ENCODE measurements around the gene BPIFB1. TPM values are rescaled to one million over a fixed set of nuclear protein-coding genes. Genes with fewer than 3 reads are reported as not detected.
A peak's percentile ranks its signal among the peaks of the same experiment; 100 is the strongest.

The BPIFB1 gene
- total and polyA plus RNA-seq, 2 of the 13 experiments (the other 11 are each of a cell fraction or from before 2014, with no cell fraction given) = 0.82 to 4.4 TPM

DNA sequence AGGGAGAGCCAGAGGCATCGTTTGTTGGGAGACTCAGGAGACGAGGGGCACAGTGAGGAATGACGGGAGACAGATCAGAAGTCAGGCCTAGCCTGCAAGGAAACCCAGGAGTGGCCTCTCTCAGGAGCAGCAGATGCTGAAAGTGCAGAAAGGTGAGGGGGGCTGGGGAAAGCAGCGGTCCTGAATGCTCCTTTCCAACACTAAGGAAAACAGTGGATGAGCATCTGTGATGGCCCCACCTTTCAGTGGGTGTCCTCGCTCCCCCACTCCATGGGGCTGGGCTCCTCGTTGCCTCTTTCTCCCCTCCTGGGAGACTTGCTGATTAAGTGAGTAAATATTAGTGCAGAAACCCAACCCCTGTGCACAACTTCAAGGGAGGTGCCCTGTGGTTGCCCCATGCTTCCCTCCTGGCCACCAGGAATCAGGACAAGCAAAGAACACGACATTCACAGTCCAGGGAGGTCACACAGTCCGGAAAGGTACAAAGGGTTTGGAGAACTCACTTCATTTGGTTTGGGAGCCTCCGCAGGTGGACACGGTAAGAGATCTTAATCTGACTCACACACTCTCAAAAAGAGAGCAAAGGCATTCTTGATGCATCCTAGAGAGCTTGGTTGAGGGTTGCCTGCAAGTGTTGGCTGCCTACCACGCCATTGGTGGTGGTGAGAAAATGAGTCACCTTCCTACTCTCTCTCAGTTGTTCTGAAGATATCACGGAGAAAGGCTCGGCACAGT, 9.7 kb upstream of the BPIFB1 start:
- H3K79me2 ChIP-seq (ENCODE audit: insufficient read depth, low read length) = no peaks in the 10 kb centered on the region
- POLR2A ChIA-PET = no interaction called here
- peaks cover 75% of the 10 kb centered on the region for H3K4me1 ChIP-seq (ENCODE audit: insufficient read depth, low read length)
- BruUV-seq (replicated peaks) = no TSS peak
- WGBS (ENCODE audit: low lambda C conversion rate) = 17% methylated on average over 13 of the region's 13 CpGs
- no peak for FAIRE-seq
- DNase-seq (ENCODE audit: low spot score) = no peak
- H3K27ac ChIP-seq (ENCODE audit: extremely low read length, insufficient read depth, low read length) = peak overlapping the region; percentile 14
- intact Hi-C loops (cut with micrococcal nuclease; ENCODE audit: unreplicated experiment) = no loop called here
- ATAC-seq = peak; percentile 28
- no peaks in the 10 kb centered on the region for H3K9me3 ChIP-seq (ENCODE audit: low read length)
- H3K9ac ChIP-seq (ENCODE audit: insufficient read depth, low read depth, low read length) = no peak overlapping the region
- peak overlapping the region; percentile 48 for H3K4me2 ChIP-seq (ENCODE audit: low read depth, low read length)
- H2AFZ ChIP-seq (ENCODE audit: low read length) = peak overlapping the region; percentile 4
- CTCF ChIA-PET (ENCODE audit: low intra/inter-chr PET ratio, low total read pairs) = no interaction called here
- no peaks in the 10 kb centered on the region for H4K20me1 ChIP-seq (ENCODE audit: insufficient read depth, low read length)
- H3K27me3 ChIP-seq (ENCODE audit: control insufficient read depth in 1 of 2, insufficient read depth in 2 of 2, low read length in 2 of 2) = no peaks in the 10 kb centered on the region
- no peaks in the 10 kb centered on the region for H3K36me3 ChIP-seq (replicated peaks in 1 of 2; ENCODE audit: control insufficient read depth in 1 of 2, insufficient read depth in 2 of 2, low read length in 2 of 2)
- in situ Hi-C loops (cut with HindIII; ENCODE audit: extremely low pct_ligation_motif_present, low pct_unique_long_range_greater_than_20kb) = no loop called here
- peak overlapping the region in 1 of 3 experiments; percentile 30; a peak in 2 of 6 replicates for H3K4me3 ChIP-seq (replicated peaks in 1 of 3; ENCODE audit: insufficient read depth in 1 of 3, low read depth in 2 of 3, low read length in 3 of 3)
- TF ChIP-seq MBD4 (IDR thresholded peaks at IDR 0.05; ENCODE audit: borderline replicate concordance, low read length) (no peak), PHF20 (CRISPR knock-in tag; IDR thresholded peaks at IDR 0.05) (no peak), CBX5 (CRISPR knock-in tag; IDR thresholded peaks at IDR 0.05; ENCODE audit: borderline replicate concordance) (peak; percentile 18; the same call in 1 of the 2 replicates), TBX2 (CRISPR knock-in tag; IDR thresholded peaks at IDR 0.05; ENCODE audit: borderline replicate concordance) (0 out of 2 replicates have a peak, but pooled peaks have one; percentile 8), ZNF644 (CRISPR knock-in tag; IDR thresholded peaks at IDR 0.05; ENCODE audit: low read depth) (peak; percentile 53; the same call in 1 of the 2 replicates), ATF1 (CRISPR knock-in tag; IDR thresholded peaks at IDR 0.05) (0 out of 2 replicates have a peak, but pooled peaks have one; percentile 18), LCORL (IDR thresholded peaks at IDR 0.05) (no peak), LCORL (CRISPR knock-in tag; IDR thresholded peaks at IDR 0.05) (0 out of 2 replicates have a peak, but pooled peaks have one; percentile 14), ZNF775 (CRISPR knock-in tag; IDR thresholded peaks at IDR 0.05; ENCODE audit: borderline replicate concordance) (no peak), ZNF292 (CRISPR knock-in tag; IDR thresholded peaks at IDR 0.05; ENCODE audit: borderline replicate concordance, low read depth) (0 out of 2 replicates have a peak, but pooled peaks have one; percentile 65), PITX1 (CRISPR knock-in tag; IDR thresholded peaks at IDR 0.05) (peak; percentile 17; the same call in 1 of the 2 replicates), ZKSCAN5 (CRISPR knock-in tag; IDR thresholded peaks at IDR 0.05) (no peak), ZMYM3 (CRISPR knock-in tag; IDR thresholded peaks at IDR 0.05) (peak; percentile 56; the same call in 1 of the 2 replicates), RXRA (CRISPR knock-in tag; IDR thresholded peaks at IDR 0.05) (0 out of 2 replicates have a peak, but pooled peaks have one; percentile 43), WIZ (CRISPR knock-in tag; IDR thresholded peaks at IDR 0.05) (no peak)
- TF ChIP-seq, protein P1, sequence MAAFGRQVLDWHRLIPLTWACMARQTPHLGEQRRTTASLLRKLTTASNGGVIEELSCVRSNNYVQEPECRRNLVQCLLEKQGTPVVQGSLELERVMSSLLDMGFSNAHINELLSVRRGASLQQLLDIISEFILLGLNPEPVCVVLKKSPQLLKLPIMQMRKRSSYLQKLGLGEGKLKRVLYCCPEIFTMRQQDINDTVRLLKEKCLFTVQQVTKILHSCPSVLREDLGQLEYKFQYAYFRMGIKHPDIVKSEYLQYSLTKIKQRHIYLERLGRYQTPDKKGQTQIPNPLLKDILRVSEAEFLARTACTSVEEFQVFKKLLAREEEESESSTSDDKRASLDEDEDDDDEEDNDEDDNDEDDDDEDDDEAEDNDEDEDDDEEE (CRISPR knock-in tag; IDR thresholded peaks at IDR 0.05) = 0 out of 2 replicates have a peak, but pooled peaks have one; percentile 33
- TF ChIP-seq, protein P2, sequence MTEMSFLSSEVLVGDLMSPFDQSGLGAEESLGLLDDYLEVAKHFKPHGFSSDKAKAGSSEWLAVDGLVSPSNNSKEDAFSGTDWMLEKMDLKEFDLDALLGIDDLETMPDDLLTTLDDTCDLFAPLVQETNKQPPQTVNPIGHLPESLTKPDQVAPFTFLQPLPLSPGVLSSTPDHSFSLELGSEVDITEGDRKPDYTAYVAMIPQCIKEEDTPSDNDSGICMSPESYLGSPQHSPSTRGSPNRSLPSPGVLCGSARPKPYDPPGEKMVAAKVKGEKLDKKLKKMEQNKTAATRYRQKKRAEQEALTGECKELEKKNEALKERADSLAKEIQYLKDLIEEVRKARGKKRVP (CRISPR knock-in tag; IDR thresholded peaks at IDR 0.05) = no peak
- TF ChIP-seq, protein P3, sequence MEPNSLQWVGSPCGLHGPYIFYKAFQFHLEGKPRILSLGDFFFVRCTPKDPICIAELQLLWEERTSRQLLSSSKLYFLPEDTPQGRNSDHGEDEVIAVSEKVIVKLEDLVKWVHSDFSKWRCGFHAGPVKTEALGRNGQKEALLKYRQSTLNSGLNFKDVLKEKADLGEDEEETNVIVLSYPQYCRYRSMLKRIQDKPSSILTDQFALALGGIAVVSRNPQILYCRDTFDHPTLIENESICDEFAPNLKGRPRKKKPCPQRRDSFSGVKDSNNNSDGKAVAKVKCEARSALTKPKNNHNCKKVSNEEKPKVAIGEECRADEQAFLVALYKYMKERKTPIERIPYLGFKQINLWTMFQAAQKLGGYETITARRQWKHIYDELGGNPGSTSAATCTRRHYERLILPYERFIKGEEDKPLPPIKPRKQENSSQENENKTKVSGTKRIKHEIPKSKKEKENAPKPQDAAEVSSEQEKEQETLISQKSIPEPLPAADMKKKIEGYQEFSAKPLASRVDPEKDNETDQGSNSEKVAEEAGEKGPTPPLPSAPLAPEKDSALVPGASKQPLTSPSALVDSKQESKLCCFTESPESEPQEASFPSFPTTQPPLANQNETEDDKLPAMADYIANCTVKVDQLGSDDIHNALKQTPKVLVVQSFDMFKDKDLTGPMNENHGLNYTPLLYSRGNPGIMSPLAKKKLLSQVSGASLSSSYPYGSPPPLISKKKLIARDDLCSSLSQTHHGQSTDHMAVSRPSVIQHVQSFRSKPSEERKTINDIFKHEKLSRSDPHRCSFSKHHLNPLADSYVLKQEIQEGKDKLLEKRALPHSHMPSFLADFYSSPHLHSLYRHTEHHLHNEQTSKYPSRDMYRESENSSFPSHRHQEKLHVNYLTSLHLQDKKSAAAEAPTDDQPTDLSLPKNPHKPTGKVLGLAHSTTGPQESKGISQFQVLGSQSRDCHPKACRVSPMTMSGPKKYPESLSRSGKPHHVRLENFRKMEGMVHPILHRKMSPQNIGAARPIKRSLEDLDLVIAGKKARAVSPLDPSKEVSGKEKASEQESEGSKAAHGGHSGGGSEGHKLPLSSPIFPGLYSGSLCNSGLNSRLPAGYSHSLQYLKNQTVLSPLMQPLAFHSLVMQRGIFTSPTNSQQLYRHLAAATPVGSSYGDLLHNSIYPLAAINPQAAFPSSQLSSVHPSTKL (CRISPR knock-in tag; IDR thresholded peaks at IDR 0.05) = peak; percentile 33; the same call in 1 of the 2 replicates
- TF ChIP-seq, protein P4, sequence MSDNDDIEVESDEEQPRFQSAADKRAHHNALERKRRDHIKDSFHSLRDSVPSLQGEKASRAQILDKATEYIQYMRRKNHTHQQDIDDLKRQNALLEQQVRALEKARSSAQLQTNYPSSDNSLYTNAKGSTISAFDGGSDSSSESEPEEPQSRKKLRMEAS (IDR thresholded peaks at IDR 0.05) = 0 out of 2 replicates have a peak, but pooled peaks have one; percentile 20

Data from HepG2 (cell line).